Measurements from ENCODE around the gene ZNF700.

Gene ZNF700

DNA sequence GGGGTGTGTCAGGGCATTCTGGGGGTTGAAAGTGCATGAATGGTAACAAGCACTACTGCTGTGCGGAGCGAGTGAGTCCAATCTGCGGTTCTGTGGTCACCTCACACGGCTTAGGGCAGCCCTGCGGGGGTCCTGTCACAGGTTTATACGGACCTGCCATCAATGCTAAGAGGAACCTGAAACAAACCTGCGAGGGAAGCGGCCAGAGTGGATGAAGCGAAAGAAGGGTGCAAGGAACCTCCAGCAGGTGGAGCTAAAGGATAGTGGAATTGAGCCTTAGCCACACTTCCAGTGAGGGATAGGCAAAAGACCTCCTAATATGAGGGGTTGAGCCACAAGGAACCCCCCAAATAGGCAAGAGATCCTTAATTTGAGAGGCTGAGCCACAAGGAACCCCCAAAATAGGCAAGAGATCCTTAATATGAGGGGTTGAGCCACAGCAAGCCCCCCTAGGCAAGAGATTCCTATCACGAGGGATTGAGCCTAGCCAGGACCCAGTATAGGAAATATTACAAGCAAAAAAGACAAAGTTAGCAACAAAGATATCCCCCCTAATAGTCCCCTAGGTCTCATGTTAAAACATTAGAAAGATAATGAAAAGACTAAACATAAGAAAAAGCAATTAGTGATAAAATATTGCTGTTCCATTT is 43.6 kb upstream of the ZNF700 start:
- no peak overlapping the region for H3K4me2 ChIP-seq (ENCODE audit: low read depth, low read length, poor library complexity, severe bottlenecking)
- TF ChIP-seq, protein P1, sequence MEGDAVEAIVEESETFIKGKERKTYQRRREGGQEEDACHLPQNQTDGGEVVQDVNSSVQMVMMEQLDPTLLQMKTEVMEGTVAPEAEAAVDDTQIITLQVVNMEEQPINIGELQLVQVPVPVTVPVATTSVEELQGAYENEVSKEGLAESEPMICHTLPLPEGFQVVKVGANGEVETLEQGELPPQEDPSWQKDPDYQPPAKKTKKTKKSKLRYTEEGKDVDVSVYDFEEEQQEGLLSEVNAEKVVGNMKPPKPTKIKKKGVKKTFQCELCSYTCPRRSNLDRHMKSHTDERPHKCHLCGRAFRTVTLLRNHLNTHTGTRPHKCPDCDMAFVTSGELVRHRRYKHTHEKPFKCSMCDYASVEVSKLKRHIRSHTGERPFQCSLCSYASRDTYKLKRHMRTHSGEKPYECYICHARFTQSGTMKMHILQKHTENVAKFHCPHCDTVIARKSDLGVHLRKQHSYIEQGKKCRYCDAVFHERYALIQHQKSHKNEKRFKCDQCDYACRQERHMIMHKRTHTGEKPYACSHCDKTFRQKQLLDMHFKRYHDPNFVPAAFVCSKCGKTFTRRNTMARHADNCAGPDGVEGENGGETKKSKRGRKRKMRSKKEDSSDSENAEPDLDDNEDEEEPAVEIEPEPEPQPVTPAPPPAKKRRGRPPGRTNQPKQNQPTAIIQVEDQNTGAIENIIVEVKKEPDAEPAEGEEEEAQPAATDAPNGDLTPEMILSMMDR (conservative IDR thresholded peaks at IDR 0.05; ENCODE audit: low read length), result peak; percentile 80
- TF ChIP-seq EZH2phosphoT487 (IDR thresholded peaks at IDR 0.05; ENCODE audit: borderline replicate concordance), result no peak
- H3F3A ChIP-seq (ENCODE audit: low read depth), result no peaks in the 10 kb centered on the region
- H3K4me3 ChIP-seq (ENCODE audit: low read length, poor library complexity, severe bottlenecking), result no peak overlapping the region
- H3K36me3 ChIP-seq (ENCODE audit: insufficient read depth, low read length), result no peaks in the 10 kb centered on the region
- no peaks in the 10 kb centered on the region for H4K20me1 ChIP-seq (ENCODE audit: insufficient read depth, low read length, poor library complexity, severe bottlenecking)
- no peaks in the 10 kb centered on the region for H3K27me3 ChIP-seq (ENCODE audit: insufficient read depth, low read length, poor library complexity, severe bottlenecking)
- no peak overlapping the region for H3K9ac ChIP-seq (ENCODE audit: low read depth, low read length, poor library complexity, severe bottlenecking)
- no peaks in the 10 kb centered on the region for H3K4me1 ChIP-seq (ENCODE audit: insufficient read depth, low read length, poor library complexity, severe bottlenecking)
- peak overlapping the region; percentile 18; the same call in 1 of the 2 replicates for H2AFZ ChIP-seq (ENCODE audit: low read length)
- no peaks in the 10 kb centered on the region for H3K9me2 ChIP-seq (replicated peaks; ENCODE audit: low read depth, low read length)
- H3K9me3 ChIP-seq (ENCODE audit: insufficient read depth, low read depth, low read length), result no peaks in the 10 kb centered on the region
- H3K79me2 ChIP-seq (ENCODE audit: insufficient read depth, low read length), result no peaks in the 10 kb centered on the region

DNA sequence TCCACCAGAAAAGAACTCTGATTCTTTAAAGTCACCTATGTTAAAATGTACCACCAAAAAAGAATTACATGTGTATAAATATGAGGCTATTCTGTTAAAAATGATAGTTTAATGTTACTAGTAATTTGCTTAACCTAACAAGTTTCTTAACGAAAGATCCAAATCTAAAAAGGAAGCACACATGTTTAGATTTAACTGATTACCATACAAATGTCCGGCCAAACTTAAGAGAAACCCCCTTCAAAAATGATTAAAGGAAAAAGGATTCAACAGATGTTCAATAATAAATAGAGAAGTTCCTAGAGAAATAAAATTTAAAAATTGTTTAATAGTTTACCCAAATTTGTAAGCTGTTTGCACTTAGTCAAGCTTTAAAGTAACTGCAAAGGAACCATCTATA is 42.3 kb upstream of the ZNF700 start:
- Histone ChIP-seq H3K4me2 (ENCODE audit: low read depth, low read length, poor library complexity, severe bottlenecking) (no peak overlapping the region), H4K20me1 (ENCODE audit: insufficient read depth, low read length, poor library complexity, severe bottlenecking) (no peaks in the 10 kb centered on the region), H3K9me2 (replicated peaks; ENCODE audit: low read depth, low read length) (no peaks in the 10 kb centered on the region), H3K4me1 (ENCODE audit: insufficient read depth, low read length, poor library complexity, severe bottlenecking) (peaks cover 5% of the 10 kb centered on the region), H3K9ac (ENCODE audit: low read depth, low read length, poor library complexity, severe bottlenecking) (no peak overlapping the region), H3K79me2 (ENCODE audit: insufficient read depth, low read length) (no peaks in the 10 kb centered on the region), H3K4me3 (ENCODE audit: low read length, poor library complexity, severe bottlenecking) (no peak overlapping the region), H3F3A (ENCODE audit: low read depth) (no peaks in the 10 kb centered on the region), H3K9me3 (ENCODE audit: insufficient read depth, low read depth, low read length) (no peaks in the 10 kb centered on the region), H2AFZ (ENCODE audit: low read length) (no peak overlapping the region), H3K27me3 (ENCODE audit: insufficient read depth, low read length, poor library complexity, severe bottlenecking) (no peaks in the 10 kb centered on the region), H3K36me3 (ENCODE audit: insufficient read depth, low read length) (no peaks in the 10 kb centered on the region)
- TF ChIP-seq EZH2phosphoT487 (IDR thresholded peaks at IDR 0.05; ENCODE audit: borderline replicate concordance), result no peak
- TF ChIP-seq, protein P1 (conservative IDR thresholded peaks at IDR 0.05; ENCODE audit: low read length), result no peak

DNA sequence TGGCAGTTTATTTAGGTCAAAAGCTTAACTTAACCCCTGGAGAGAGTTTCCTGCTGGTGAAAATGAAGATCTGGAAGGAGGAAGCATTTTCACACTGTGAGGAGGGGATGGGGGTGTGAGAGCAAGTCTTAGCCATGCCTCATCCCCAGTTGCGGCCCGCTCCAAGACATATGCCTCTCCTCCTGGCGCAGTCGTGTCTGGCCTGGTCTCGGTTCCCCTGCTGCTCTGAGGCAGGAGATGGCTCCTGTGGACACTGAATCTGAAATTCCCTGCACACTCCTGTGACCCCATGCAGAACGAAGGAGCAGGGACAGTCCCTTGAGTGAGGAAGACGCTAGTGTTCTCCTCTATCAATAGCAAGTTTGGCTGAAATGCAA is 37.7 kb upstream of the ZNF700 start:
- H3K4me2 ChIP-seq (ENCODE audit: low read depth, low read length, poor library complexity, severe bottlenecking), result peak overlapping the region; percentile 76
- no peaks in the 10 kb centered on the region for H4K20me1 ChIP-seq (ENCODE audit: insufficient read depth, low read length, poor library complexity, severe bottlenecking)
- no peak for TF ChIP-seq EZH2phosphoT487 (IDR thresholded peaks at IDR 0.05; ENCODE audit: borderline replicate concordance)
- TF ChIP-seq, protein P1 (conservative IDR thresholded peaks at IDR 0.05; ENCODE audit: low read length), result no peak
- H3K9me2 ChIP-seq (replicated peaks; ENCODE audit: low read depth, low read length), result no peaks in the 10 kb centered on the region
- H3K79me2 ChIP-seq (ENCODE audit: insufficient read depth, low read length), result peaks cover 8% of the 10 kb centered on the region
- H3K36me3 ChIP-seq (ENCODE audit: insufficient read depth, low read length), result no peaks in the 10 kb centered on the region
- H3K9me3 ChIP-seq (ENCODE audit: insufficient read depth, low read depth, low read length), result no peaks in the 10 kb centered on the region
- H3K4me1 ChIP-seq (ENCODE audit: insufficient read depth, low read length, poor library complexity, severe bottlenecking), result peaks cover 12% of the 10 kb centered on the region
- no peaks in the 10 kb centered on the region for H3F3A ChIP-seq (ENCODE audit: low read depth)
- peak overlapping the region; percentile 88 for H2AFZ ChIP-seq (ENCODE audit: low read length)
- peak overlapping the region; percentile 88 for H3K4me3 ChIP-seq (ENCODE audit: low read length, poor library complexity, severe bottlenecking)
- no peaks in the 10 kb centered on the region for H3K27me3 ChIP-seq (ENCODE audit: insufficient read depth, low read length, poor library complexity, severe bottlenecking)
- peak overlapping the region; percentile 77 for H3K9ac ChIP-seq (ENCODE audit: low read depth, low read length, poor library complexity, severe bottlenecking)
